Fibroblast of the conjunctiva (primary cell): ENCODE measurements around the gene NHERF1.

ENCODE experiments used
- DNase-seq: peaks from one replicate; pipeline ENCODE4 v3.0.0-alpha.2; 2010; ENCODE audit warnings: low read depth

Gene NHERF1

DNA sequence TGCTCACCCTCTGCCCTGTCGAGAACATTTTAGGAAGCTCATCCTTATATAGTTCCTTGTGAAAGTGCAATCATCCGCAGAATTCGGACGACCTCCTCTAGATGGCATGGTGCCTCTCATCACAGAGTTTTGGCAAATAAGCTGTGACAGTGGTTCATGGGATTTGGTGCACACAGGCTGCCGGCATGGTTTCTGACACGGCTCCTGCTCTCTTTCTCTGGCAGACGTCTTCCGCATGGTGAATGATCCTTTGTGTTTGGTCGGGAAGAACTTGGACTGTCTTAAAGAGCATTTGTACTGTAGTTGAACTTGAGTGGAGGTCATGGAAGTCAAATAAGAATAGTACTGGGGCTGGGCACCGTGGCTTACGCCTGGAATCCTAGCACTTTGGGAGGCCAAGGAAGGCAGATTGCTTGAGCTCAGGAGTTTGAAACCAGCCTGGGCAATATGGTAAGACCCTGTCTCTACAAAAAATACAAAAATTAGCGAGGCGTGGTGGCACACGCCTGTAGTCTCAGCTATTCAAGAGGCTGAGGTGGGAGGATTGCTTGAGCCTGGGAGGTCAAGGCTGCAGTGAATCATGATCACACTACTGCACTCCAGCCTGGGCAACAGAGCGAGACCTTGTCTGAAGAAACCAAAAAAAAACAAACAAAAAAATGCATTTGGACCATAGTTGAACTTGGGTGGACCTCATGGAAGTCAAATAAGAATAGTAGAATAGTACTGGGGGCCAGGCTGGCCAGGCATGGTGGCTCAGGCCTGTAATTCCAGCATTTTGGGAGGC is 62.5 kb downstream of the NHERF1 start:
- no peak for DNase-seq

DNA sequence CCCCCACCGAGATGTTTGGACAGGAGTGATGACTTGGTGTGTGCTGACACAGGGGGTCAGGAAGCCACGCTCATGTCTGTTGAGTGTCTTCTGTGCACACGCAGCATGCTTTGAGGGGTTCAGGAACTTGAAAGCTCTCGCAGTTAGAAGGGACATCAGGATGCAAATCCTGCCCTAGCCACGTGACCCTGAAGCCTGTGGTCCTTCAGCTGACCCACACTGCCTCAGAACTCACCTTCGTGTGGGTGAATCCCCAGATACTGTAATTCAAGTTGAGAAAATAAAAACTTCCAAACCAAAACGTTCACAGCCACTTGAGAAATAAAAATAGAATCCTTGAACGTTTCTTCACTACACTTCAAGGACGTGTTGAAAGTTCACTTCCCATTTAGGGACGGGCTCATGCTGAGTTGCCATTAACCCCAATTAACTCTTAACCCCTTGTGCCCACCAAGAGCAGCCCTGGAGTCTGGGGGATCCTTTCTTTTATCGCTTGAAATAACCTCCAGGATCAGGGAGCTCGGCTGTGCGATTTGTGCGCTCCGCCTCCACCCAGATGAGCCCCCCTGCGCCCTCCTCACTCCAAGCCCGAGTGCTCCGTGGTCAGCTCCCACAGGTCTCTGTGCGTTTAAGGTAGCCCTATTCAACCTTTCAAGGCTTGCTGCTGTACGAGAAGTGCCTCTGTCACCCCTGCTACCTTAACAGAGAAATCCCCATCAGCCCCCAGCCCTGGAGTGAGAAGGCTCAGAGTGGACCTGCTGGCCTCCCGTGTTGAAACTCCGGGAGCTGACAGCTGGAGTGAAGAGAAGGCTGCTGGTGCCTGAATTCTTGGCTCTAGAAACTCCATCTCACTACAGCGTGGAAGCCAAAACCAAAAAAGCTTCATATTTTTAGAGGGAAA is 63.9 kb downstream of the NHERF1 start:
- DNase-seq, result no peak

DNA sequence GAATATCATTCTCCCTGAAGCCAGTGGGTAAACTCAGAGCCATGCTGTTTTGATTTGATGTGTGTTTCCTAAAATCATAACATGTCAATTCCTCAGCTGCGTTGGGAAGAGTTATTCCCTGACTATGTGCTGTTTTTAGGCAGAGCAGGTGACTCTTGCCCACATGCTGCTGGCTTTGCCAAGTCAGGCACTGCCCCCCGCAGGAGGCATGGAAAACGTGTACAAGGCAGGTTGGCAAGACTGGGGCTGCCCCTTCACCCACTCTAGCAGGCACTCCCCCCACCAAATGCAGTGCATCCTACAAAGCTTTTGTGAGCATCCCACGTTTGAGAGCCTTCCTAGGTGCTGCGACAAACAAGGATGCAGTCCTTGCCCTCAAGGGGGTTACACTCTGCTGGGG is 66.0 kb downstream of the NHERF1 start:
- DNase-seq, result no peak

DNA sequence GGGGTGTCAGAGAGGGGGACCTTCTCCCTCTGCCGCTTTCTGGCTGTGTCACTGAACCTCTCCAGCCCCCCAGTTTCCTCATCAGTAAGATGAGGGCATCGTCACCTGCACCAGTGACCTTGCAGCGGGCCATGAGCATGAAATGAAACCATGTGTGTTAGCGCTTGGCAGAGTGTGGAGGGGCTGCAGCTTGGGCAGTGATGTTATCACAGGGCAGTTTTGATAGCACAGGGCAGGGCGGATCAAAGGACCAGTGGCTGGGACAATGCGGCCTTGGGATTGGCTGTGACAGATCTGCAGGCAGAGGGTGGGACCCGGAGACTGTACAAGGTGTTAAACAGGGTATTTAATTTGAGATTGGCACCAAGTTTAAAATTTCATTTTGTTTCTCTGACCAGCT is 66.6 kb downstream of the NHERF1 start:
- DNase-seq, result no peak

DNA sequence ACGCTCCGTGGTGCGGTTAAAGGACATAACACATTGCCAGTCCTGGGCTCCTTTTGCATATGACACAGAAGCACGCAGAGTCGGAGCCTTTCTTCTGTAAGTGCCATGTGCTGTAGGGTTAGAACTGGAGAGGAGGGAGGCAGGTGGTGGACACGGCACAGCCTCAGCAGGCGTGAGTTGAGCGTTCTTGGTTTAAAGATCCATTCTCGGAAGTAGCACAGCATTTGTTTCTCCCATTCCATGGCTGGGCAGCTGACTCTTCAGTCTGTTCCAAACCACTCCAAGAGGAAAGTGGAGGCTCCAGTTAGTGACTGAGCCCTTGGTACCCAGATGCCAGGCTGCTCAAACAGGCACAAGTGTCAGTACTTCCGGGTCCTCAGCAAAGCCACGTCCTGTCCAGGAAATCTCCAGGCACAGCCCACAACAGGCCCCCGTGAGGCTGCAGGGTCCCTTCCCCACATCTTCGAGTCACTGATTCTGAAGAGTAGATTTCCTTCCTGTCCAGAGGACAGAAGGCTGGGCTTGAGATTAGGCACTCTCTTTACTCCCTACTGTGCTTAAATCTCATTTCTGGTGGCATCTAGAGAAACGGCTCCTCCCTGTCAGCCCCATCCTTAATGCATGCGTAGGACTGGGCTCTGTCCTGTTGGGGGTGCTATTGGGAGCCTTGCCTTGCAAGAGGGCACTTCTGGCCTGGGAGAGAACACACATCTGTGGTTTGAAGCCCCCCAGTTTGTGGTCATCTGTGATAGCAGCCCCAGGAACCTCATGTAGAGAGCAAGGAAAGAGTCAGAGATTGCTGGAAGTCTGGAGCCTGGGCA is 67.3 kb downstream of the NHERF1 start:
- DNase-seq, result no peak

DNA sequence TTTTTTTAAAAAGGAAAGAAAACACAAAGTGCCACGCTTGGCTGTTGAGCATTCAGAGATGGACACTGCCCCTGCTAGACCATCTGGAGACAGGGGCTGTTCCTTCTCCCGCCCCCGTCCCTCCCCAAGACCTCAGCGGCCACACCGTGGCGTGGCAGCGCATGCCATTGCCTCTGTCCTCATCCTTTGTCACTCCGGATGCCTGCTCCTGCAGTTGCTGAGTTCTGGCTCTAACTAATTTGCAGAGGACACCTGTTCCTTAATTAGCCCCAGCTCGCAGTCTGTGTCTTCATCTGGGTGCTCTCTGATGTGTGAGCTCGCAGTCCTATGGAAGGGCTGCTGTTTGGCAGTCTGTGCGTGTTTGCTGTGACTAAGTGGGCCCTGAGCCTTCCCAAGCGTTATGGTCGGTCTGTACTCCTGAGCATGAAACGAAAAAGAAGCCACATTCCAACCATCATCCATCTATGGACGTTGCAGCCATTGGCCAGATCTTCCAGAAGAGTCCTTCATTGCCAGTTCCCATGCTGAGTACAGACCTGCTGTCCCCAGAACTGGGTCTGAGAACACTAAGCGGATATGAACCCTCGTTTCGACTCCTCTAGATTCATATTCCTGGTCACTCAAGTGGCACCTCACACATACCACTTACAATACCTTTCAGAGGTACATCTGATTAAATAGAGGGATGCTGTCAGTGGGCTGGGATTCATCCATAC is 68.6 kb downstream of the NHERF1 start:
- DNase-seq, result no peak

DNA sequence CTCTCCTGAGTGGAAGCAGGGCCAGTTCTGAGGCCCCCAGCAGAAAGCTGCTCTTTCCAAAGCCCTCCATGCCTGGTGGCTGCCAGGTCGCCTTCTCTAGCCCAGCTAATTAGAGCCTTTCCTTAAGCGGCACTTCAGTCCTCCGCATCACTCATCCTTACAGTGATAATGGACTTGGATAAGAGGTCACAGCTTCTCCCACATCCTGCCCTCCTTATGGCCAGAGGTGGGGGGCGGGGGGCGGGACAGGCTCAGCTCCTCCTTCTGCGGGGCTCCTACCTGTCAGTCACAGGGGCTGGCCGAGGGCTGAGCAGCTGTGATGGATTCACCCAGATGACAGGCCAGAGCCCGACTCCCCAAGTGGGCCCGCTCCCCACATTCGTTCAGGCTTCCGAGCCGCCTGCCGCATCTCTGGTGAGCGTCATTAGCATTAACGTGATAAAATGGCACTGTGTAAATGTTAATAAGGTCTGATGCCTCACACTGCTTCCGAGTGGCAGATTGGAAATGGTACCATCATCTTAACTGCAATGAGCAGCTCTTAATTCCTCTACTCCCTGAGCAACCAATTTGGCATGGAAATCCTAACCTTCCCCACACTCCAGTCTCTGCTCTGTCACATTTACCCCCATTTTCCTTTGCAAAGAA is 70.0 kb downstream of the NHERF1 start:
- no peak for DNase-seq
